OCI-M2 (cell line): Measurements from ENCODE around the gene LDHAL6B.

Source experiments
- DNase-seq: peaks from one replicate; lab custom pipeline; 2025; ENCODE audit not compliant: unreplicated experiment; lab: John Stamatoyannopoulos, UW

LDHAL6B gene

DNA sequence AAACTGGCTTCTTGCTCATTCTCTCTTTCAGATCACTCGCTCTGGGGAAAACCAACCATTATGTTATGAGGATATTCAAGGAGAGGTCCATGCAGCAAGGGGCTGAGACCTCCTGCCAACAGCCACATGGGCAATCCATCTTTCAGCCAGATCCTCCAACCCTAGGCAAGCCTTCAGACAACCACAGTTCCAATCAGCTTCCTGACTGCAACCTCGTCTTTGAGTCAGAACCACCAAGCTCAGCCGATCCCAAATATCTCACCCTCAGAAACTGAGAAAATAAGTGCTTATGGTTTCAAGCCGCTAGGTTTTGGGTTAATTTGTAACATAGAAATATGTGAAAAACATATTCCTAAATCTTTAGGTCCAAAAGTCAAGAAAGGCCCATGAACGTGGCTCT lies 10.3 kb downstream of the LDHAL6B start:
- DNase-seq, result no peak

DNA sequence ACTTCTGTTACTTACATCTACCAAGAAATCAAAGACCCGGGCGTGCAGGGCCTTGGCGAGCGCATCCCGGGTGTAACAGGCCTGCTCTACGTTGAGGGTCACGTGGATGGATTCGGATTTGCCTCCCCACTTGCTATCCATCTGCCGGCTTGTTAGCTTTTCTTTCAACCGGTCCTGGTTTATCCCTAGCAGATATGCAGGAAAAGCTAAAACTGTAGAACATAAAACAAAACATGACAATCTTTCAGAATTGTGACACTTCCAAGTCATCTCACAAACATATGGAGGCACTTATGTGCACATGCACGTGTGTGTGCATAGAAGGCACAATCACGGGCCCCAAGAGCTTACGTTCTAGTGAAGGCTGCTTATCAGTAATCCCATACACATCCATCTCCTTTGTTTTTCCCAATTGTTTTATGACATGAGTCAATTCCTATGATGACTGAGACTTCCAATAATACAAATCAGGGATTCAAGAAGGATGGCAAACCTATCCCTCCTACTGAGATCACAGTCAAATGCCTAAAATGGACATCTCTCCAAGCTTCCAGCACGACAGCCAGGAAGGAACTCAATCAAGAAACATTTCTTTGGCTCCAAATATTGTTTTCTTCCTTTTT lies 11.3 kb downstream of the LDHAL6B start:
- DNase-seq, result no peak

DNA sequence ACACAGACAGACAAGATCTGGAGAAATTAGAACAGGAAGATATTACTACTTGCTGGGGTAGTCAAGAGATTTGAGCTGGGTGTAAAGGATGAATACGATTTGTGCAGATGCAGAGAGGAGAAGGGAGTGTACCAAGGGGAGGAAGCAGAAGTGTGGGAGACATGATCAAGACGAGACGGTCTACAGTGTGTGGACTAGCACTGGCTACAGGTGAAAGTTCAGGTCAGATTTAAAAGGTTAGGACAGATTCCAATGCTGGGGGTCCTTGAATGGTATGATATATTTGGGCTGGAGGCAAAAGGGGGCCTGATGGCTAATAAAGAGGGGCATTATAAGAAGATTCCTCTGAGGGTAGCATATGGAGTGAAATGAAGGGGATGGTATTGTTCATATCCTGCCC lies 12.1 kb downstream of the LDHAL6B start:
- no peak for DNase-seq

DNA sequence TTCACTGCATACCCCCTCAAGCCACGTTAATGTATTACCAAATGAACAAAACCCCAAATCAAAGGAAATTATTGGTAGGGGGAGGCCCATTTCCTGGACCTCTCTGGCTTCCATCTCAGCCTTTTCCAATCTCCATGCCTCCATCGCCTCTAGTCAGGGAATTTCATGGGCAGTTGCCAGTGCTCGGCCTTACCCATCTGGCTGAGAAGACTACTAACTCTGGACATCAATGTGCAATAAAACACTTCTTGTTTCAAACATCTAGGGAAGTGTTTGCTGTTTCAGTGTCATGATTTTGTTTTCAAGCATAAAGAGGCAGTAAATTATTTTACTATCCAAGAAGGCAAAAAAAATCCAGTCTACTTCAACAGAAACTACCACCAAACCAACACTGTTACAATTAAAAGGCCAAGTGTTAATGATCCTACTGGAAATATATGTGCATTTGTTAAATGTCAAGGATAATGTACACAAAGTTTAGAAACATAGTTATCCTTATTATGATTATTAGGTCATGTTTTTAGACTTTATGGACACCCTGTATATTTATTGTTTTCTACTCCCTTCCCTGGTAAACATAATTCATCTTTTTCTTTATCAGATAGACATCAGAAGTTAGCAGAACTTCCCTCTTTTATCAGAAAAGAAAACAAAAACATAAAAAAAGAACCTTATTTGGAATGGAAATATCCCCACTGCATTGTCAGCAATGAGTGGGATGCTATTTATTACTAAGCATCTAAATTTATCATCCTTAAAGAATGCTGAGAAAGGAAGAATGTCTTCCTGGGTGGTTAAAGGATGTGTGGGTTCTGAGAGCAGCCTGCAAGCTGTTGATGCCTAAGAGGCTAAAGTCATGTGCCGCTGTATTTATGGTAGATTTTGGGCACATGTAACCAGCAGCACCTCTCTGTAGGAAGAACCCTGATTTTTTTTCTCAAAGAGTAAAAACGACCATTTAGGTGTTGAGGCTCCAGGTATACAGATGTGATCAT lies 15.2 kb downstream of the LDHAL6B start:
- no peak for DNase-seq

DNA sequence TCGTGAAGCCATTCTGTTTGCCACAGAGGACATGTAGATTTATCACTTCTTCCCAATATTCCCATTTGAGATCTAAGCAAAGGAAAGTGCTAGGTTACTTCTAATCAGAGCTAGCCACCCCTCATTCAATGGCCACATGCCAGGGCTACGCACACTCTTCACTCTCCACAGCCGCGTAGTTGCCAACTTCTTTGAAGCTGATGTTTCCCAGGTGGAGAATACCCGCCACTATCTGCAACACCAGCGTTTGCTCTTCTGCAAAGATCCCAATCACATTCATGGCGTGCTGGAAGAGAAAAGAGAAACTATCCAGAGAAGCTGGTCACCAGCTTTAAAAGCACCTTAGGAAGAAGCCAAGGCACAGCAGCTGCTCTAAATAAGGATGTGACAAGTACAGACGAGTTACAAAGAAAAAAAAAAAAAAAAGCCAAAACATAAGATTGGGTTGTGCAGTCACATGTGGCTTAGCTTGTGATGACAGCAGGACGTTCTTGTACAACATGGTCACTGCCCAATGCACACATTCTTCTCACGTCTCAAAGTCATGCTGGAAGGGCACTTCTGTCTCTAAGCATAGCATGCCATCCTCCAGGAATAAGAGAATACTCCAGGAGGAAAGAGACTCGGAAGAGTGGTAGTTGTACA lies 16.4 kb downstream of the LDHAL6B start:
- DNase-seq, result no peak

DNA sequence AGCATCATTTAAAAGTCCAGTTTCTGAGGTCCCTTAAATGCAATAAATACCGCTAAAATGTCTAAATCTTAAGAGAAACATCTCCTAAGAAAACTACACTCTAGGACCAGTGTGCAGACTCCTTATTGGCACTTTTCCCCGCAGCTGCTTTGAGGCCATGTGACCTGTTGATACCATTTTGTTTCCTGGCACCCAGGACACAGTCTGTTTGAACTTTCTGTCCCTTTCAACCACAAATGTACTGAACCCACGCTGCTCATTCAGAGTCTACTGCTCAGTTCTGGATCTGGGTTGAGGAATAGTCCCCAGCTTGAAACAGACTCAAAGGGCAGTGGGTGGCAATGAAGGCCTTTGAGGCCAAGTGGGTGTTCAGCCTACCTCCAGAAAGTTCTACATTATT lies 17.1 kb downstream of the LDHAL6B start:
- DNase-seq, result no peak

DNA sequence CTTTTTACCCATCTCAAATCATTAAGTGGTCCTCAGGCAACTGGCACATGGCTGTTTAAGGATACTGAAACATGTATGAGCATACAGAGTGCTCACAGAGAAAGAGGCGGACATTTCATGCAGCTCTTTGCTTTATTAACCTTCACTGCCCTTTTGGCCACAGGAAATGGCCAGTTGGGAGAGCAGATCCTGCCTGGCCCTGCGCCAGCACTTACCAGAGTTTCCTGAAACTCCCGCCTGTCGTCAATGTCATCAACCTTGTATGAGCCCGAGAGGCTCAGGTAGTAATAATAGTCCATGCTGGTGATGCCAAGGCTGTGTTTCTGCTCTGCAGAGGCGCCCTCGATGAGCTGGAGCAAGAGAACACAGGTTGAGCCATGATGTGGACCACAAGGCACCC lies 17.8 kb downstream of the LDHAL6B start:
- DNase-seq, result no peak

DNA sequence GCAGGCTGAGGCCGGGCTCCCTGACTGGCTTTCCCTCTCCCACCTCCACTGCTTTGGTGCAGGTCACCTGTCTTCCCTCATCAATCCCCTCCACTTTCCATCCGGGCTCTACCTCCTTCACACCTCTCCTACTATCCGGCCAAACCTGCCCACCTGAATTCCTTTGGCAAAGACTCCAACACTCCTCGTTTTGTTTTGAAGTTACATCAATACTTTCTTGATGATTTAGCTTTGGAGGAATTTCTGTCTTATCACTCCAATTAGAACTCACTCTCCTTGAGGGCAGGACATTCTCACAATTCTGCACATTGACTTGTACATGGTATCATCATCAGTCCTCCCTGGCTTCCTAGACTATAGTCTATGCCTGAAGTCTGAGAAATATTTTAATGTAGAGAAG lies 20.4 kb downstream of the LDHAL6B start:
- DNase-seq, result no peak

DNA sequence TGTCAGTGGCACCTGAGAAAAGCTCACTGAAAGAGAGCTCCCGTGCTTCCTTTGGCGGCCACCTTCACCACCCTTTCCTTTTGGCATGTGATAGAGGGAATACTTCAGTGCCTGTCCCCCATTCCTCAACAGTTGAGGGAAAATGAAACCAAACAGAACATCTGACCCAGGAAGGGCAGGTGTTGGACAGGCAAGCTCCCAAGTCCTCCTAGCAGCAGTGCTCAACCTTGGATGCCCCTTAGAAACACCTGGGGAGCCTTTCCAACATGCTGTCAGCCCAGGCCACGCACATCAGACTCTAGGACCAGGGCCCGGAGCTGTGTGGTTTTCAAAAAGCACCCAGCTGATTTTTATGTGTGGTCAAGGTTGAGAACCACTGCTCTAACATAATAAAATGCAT lies 22.4 kb downstream of the LDHAL6B start:
- DNase-seq, result no peak

DNA sequence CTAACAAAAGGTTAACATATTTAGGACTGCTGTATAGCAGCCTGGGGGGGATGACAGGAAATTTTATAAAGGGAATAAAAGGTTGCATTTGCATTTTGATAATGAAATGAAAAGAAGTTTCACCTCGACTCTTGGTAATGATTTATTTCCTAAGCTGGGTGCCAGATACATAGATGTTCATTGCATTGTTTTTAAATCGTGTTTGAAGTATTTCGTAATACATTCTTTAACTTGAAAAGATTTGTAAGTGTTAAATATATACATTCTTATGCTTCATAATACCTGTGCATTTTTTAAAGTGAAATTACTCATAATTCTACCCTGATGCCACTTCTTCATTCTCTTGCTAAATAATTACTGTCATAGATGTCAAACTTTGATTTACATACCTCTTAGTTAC lies 22.8 kb downstream of the LDHAL6B start:
- no peak for DNase-seq

DNA sequence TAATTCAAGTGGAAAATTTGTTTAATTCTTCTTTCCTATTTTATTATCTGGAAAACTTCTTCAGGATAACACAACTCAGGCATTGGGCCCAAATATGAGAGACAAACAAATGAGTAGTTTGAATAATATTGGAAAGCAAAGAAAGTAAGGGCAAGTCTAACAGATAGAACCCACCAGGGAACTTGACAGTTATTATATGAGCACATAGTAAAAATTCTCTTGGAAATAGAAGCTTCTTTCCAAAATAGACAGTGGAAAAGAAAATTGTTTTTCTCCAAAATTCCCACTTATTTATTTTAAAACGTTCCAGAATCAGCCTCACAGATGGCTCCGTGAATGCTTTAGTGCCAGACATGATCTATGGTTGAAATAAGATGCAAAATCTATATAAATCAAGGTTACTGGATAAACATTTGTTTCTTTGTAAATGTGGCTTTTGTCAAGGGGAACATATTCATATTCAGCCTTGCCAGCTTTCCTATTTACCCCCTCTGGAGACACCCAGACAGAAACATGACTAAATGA lies 23.9 kb downstream of the LDHAL6B start:
- no peak for DNase-seq

DNA sequence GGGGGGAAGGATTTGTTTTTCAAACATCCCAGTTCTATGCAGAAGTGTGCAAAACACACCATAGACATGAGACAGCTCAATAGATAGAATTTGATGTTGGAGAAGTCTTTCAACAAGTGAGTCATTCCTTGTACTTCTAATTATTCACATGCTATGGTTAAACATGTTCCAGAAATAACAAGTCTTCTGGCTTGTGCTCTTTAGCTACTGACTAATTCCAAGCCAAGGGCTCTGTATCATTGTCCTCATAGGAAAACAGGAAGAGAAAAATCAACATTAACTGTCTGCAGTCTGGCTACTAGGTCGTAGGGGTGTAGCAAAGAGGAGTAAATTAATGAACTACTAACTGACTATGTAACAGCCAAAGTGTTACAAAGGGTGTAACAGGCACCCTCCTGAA lies 25.8 kb downstream of the LDHAL6B start:
- no peak for DNase-seq

DNA sequence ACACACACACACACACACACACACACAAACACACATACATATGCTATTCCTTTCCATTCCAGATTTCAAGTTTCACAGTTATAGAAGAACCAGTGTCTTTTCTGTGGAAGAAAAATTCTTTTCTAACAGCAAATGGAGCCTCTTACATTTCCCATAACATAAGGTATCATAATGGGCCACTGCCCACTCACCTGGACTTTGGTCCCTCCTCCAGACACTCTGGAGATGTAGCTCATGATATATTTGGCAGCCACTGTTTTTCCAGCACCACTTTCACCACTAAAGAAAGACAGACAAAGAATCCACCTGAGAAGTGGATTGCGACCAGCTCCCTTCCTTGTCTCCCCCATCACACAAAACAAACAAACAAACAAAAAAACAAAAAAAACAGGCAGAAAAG lies 29.8 kb downstream of the LDHAL6B start:
- DNase-seq, result no peak

DNA sequence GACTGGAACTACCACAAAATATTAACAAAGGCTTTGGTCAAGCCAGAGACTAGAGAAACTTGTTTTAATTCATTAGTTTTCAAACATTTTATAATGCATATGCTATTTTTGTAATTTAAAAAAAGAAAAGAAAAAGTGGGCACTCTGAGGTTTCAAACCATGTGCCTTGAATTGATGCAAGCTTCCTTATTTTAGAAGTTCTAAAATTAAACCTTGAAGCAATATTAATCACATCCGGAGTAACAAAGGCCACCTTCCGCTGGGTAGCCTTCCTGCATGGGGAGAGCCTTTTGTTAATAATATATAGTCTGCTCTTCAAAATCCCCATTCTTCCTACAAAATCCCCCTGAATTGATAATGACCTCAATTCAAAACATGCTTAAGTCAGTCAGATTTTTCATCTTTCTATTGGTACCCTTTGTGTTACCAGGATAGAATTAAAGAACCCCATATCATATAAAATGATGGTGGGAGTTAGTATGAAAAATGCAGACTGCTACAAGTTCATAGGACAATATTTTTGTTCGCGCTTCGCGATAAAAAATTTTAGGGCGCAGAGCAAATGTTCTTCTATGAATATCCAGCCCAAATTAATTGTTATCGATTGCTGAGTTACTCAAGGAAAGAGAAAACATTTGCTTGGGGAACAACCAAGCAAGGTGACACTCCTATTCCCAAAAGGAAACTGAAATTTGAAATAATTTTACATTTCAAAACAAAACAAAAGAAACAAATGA lies 30.6 kb downstream of the LDHAL6B start:
- no peak for DNase-seq

DNA sequence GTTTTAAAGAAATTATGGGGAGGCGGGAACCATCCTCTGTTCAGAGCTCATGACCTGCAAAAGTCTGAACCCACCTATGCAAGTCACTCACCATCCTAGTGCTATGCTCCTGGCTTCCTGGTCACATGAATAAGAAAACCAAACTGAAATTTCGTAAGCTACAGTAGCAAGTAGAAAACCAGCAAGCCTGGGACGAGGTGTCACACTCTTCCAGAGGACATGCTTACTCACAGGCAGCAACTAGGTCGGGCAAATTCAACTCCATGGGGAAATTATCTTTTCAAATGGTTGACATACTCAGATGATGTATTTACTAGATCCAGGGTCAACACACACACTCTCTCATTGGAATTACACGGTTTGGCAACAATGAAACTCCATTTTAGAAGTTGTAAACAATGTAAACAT lies 31.3 kb downstream of the LDHAL6B start:
- DNase-seq, result no peak

DNA sequence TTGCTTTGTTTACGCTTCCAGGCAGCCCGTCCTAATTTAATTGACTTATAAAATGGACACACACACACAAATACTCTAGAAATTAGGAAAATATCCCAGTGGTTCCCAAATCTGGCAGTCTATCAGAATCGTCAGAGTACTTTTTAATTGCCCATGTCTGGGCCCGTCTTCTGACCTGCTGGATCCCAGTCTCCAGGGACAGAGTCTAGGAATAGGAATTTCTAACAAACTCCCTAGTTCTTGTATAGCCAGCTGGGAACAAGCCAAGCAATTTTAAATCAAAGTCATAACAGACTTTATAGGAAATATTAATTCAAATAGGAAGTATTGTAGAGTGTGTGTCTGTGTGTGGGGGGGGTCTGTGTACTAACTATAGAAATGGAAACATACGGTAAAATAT lies 33.4 kb downstream of the LDHAL6B start:
- no peak for DNase-seq

DNA sequence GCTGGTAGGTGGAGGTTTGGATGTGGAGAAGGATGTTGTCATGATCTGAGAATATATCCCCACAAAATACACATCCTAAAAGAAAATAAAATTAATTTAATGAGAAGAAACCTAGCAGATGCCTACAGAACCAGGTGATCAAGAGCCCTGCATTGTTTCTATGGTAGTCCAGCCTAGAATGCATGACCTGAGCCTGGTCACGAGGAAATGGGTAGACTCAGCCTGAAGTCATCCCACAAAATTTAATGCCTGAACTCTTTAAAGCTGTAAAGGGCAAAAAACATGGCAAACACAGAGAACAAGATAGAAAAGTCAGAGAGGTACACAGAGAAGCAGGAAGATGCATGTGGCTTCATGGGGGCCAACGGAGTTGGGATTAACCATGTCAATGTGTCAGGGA lies 36.0 kb downstream of the LDHAL6B start:
- DNase-seq, result no peak

DNA sequence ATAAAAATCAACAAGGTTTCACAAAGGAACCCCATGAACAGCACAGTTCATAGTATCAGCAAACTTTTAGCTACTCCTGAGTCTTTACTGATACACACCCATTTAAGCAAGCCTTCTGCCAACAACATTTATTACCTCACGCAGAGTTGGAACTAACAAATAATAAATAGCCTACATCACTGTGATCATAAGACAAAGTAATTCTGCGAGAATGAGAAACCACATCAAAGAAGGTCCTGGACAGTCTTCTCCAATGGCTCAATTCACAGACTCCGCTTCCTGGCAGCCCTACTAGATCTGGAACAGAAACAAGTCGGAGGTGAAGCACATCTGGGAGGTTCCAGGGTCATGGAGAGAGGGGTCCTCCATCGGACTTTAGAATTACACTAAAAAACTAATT lies 37.0 kb downstream of the LDHAL6B start:
- no peak for DNase-seq

DNA sequence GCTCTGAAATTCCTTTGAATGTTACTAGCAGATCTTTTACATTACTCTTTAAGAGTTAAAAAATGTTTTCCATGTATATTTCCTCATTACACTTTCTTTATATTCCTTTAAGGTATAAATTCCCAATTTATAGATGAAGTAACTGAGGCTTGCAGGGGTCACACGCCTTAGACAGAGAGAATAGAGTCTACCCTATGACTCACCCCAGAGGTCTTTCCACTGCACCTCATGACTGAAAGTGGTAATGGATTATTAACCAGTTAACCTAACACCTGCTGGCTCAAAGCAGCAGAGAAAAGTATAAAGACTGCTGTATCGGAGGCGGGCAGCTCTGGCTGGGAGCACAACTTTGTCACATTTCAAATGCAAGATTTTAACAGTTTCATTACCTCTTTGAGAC lies 37.7 kb downstream of the LDHAL6B start:
- DNase-seq, result no peak

DNA sequence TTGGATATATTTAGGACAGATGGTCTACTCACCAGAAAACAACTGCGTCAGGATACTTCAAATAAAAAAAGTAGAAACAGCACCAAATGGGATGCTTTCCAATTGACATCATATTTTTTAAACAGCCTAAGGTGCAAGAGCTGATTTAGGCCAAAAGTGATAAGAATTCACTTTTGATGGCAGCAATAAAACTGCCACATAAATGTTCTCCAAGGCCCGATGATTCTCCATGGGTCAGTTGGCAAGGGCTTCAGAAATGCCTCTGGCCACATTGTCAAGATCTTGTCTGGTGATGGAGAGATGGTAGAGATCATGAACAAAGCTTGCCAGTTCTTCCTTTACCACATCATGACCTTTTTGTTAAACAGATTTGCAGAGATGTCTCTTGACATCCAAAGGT lies 38.9 kb downstream of the LDHAL6B start:
- DNase-seq, result no peak

DNA sequence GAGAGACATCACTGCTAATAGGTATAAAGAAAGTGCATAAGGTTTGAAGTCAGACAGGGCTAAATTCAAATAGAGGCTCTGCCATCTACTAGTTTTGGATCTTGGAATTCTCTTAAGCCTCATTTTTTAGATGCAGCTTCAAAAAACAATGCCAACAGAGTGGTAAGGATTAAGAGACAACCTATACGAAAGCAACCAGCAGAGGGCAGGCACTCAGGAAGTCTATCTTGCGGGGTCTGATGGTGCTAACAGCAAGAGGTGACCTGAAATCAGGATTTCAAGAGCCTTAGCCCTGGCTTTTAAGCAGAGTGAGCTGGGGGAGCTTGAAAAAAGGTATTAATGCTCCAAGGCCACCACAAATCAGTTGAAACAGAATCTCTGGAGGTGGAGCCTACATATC lies 40.7 kb downstream of the LDHAL6B start:
- no peak for DNase-seq
